ENCODE measurements around the gene OGFOD3.

The OGFOD3 gene

GRCh38 chr17:82435103-82435502 is 16.7 kb upstream of the OGFOD3 start:
- H3K4me3 ChIP-seq (ENCODE audit: low read depth, low read length) = no peak overlapping the region
- no peak for TF ChIP-seq CTCF (IDR thresholded peaks at IDR 0.05; ENCODE audit: low read depth, low read length)

GRCh38 chr17:82434216-82434565 is 15.8 kb upstream of the OGFOD3 start:
- H3K4me3 ChIP-seq (ENCODE audit: low read depth, low read length) = no peak overlapping the region
- no peak for TF ChIP-seq CTCF (IDR thresholded peaks at IDR 0.05; ENCODE audit: low read depth, low read length)

GRCh38 chr17:82433560-82434215 is 15.3 kb upstream of the OGFOD3 start:
- no peak overlapping the region for H3K4me3 ChIP-seq (ENCODE audit: low read depth, low read length)
- no peak for TF ChIP-seq CTCF (IDR thresholded peaks at IDR 0.05; ENCODE audit: low read depth, low read length)

GRCh38 chr17:82432017-82432416 is 13.6 kb upstream of the OGFOD3 start:
- TF ChIP-seq CTCF (IDR thresholded peaks at IDR 0.05; ENCODE audit: low read depth, low read length) = no peak

GRCh38 chr17:82429824-82430223 is 11.4 kb upstream of the OGFOD3 start:
- no peak for TF ChIP-seq CTCF (IDR thresholded peaks at IDR 0.05; ENCODE audit: low read depth, low read length)
- no peak overlapping the region for H3K4me3 ChIP-seq (ENCODE audit: low read depth, low read length)

More at GRCh38 chr17:82432017-82432416, 13.6 kb upstream of the OGFOD3 start:
- H3K4me3 ChIP-seq (ENCODE audit: low read depth, low read length) = no peak overlapping the region

- H3K4me3 ChIP-seq (ENCODE audit: low read depth, low read length) = no peak overlapping the region
- TF ChIP-seq CTCF (IDR thresholded peaks at IDR 0.05; ENCODE audit: low read depth, low read length) = no peak
These were observed 10.2 kb upstream of the OGFOD3 start for GRCh38 chr17:82428546-82428945.

GRCh38 chr17:82424863-82425159 is 6.4 kb upstream of the OGFOD3 start:
- no peak for TF ChIP-seq CTCF (IDR thresholded peaks at IDR 0.05; ENCODE audit: low read depth, low read length)
- H3K4me3 ChIP-seq (ENCODE audit: low read depth, low read length) = no peak overlapping the region

All from WI38 (cell line).